GM20000 (cell line): ENCODE measurements around the gene GAREM1.

ENCODE experiments used
- DNase-seq: peaks from one replicate; pipeline ENCODE4 v3.0.0; 2012; ENCODE audit warnings: low spot score
- CTCF ChIP-seq: IDR thresholded peaks from 2 replicates; pipeline ENCODE4 v1.5.1; 2012; ENCODE audit warnings: mild to moderate bottlenecking, control low read depth; ENCODE audit errors: extremely low read depth, missing control alignments

The GAREM1 gene

GRCh38 chr18:32280911-32281310 is 189.8 kb downstream of the GAREM1 start:
- no peak for TF ChIP-seq CTCF
- no peak for DNase-seq

GRCh38 chr18:32280188-32280783 is 190.4 kb downstream of the GAREM1 start:
- no peak for DNase-seq
- TF ChIP-seq CTCF, result no peak

- no peak for DNase-seq
- TF ChIP-seq CTCF, result no peak
These were observed 192.4 kb downstream of the GAREM1 start for GRCh38 chr18:32278177-32278799.

- TF ChIP-seq CTCF, result no peak
- no peak for DNase-seq
These were observed 193.1 kb downstream of the GAREM1 start for GRCh38 chr18:32277549-32277948.

- TF ChIP-seq CTCF, result no peak
These were observed 193.8 kb downstream of the GAREM1 start for GRCh38 chr18:32276906-32277305.

GRCh38 chr18:32276256-32276655 is 194.4 kb downstream of the GAREM1 start:
- no peak for TF ChIP-seq CTCF
- no peak for DNase-seq

More at GRCh38 chr18:32276906-32277305, 193.8 kb downstream of the GAREM1 start:
- no peak for DNase-seq

GRCh38 chr18:32275221-32275620 is 195.5 kb downstream of the GAREM1 start:
- DNase-seq, result no peak
- no peak for TF ChIP-seq CTCF
